ENCODE results near the gene TDP1. TPM values are rescaled to one million over a fixed set of nuclear protein-coding genes. Genes with fewer than 3 reads are reported as not detected.

The TDP1 gene
- total and polyA plus RNA-seq, 2 of the 13 experiments (the other 11 are each of a cell fraction or from before 2014, with no cell fraction given): 16.4 to 31.2 TPM

DNA sequence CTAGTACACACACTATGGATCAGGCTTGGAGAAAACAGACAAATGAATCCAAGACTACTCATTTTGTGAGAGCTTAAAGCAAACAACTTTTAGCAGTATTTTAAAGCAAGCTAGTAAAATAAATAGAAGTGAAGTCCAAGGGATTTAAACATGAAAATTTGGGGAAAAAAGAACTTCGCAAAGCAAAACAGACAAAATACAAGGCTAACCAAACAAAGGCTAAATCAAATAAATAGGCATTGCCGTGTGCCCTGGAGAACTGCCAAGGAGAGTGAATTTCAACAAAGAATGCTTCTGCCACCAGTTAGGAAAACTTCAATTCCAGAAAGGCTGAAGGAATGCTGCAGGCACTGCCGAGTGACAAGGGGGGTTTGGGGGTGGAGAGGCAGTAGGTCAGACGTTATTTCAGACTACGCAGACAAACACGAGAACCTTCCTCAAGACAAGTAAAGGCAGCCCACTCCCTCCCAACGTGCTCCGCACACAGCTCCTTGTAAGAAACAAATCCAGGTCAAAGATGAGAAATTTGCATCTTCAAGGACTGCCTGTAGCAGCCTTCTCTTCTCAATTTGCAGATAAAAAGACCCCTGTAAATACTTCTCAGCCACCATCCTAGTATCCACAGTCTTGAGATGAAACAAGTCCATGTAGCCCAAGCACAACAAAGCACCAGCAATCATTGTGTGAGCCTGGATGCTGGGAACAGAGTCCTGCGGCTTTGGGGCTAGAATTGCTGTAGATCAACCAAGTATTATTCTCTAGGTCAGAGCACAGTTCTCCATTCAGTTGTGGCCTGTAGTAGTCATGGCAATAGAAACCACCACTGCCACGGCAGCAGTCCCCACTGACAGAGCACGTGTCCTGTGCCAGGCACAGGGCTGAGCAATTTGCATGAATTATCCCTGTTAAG, 44.5 kb upstream of the TDP1 start (continued):
- TF ChIP-seq ZBTB3 (CRISPR knock-in tag; IDR thresholded peaks at IDR 0.05; ENCODE audit: borderline replicate concordance, low read depth) (no peak), SOX5 (CRISPR knock-in tag; IDR thresholded peaks at IDR 0.05; ENCODE audit: borderline replicate concordance) (peak; percentile 52), MAFF (IDR thresholded peaks at IDR 0.05; ENCODE audit: low read depth, low read length) (no peak), ZBTB1 (CRISPR knock-in tag; IDR thresholded peaks at IDR 0.05; ENCODE audit: borderline replicate concordance) (no peak), SRF (IDR thresholded peaks at IDR 0.05; ENCODE audit: low read depth, low read length) (no peak), ELF4 (CRISPR knock-in tag; IDR thresholded peaks at IDR 0.05; ENCODE audit: borderline replicate concordance) (no peak), CEBPG (CRISPR knock-in tag; IDR thresholded peaks at IDR 0.05) (peak; percentile 54), ZNF570 (CRISPR knock-in tag; IDR thresholded peaks at IDR 0.05; ENCODE audit: borderline replicate concordance) (no peak), AGO2 (optimal IDR thresholded peaks at IDR 0.05; ENCODE audit: low read depth, low read length) (no peak), BRF2 (CRISPR knock-in tag; IDR thresholded peaks at IDR 0.05) (no peak; the same call in 1 of the 2 replicates), RBAK (CRISPR knock-in tag; IDR thresholded peaks at IDR 0.05) (no peak), TEAD3 (CRISPR knock-in tag; optimal IDR thresholded peaks at IDR 0.05; ENCODE audit: borderline replicate concordance) (peak; percentile 81), ZNF564 (CRISPR knock-in tag; IDR thresholded peaks at IDR 0.05) (no peak), ZNF329 (CRISPR knock-in tag; IDR thresholded peaks at IDR 0.05; ENCODE audit: low read depth) (no peak), TSC22D2 (CRISPR knock-in tag; IDR thresholded peaks at IDR 0.05; ENCODE audit: borderline replicate concordance) (no peak), ZNF317 (CRISPR knock-in tag; IDR thresholded peaks at IDR 0.05) (no peak), ZNF432 (CRISPR knock-in tag; IDR thresholded peaks at IDR 0.05; ENCODE audit: borderline replicate concordance) (no peak), RBM22 (optimal IDR thresholded peaks at IDR 0.05; ENCODE audit: low read length) (no peak)
- TF ChIP-seq, protein P1, sequence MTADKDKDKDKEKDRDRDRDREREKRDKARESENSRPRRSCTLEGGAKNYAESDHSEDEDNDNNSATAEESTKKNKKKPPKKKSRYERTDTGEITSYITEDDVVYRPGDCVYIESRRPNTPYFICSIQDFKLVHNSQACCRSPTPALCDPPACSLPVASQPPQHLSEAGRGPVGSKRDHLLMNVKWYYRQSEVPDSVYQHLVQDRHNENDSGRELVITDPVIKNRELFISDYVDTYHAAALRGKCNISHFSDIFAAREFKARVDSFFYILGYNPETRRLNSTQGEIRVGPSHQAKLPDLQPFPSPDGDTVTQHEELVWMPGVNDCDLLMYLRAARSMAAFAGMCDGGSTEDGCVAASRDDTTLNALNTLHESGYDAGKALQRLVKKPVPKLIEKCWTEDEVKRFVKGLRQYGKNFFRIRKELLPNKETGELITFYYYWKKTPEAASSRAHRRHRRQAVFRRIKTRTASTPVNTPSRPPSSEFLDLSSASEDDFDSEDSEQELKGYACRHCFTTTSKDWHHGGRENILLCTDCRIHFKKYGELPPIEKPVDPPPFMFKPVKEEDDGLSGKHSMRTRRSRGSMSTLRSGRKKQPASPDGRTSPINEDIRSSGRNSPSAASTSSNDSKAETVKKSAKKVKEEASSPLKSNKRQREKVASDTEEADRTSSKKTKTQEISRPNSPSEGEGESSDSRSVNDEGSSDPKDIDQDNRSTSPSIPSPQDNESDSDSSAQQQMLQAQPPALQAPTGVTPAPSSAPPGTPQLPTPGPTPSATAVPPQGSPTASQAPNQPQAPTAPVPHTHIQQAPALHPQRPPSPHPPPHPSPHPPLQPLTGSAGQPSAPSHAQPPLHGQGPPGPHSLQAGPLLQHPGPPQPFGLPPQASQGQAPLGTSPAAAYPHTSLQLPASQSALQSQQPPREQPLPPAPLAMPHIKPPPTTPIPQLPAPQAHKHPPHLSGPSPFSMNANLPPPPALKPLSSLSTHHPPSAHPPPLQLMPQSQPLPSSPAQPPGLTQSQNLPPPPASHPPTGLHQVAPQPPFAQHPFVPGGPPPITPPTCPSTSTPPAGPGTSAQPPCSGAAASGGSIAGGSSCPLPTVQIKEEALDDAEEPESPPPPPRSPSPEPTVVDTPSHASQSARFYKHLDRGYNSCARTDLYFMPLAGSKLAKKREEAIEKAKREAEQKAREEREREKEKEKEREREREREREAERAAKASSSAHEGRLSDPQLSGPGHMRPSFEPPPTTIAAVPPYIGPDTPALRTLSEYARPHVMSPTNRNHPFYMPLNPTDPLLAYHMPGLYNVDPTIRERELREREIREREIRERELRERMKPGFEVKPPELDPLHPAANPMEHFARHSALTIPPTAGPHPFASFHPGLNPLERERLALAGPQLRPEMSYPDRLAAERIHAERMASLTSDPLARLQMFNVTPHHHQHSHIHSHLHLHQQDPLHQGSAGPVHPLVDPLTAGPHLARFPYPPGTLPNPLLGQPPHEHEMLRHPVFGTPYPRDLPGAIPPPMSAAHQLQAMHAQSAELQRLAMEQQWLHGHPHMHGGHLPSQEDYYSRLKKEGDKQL (CRISPR knock-in tag; IDR thresholded peaks at IDR 0.05; ENCODE audit: low read depth): peak; percentile 40; the same call in 1 of the 2 replicates
- TF ChIP-seq, protein P2, sequence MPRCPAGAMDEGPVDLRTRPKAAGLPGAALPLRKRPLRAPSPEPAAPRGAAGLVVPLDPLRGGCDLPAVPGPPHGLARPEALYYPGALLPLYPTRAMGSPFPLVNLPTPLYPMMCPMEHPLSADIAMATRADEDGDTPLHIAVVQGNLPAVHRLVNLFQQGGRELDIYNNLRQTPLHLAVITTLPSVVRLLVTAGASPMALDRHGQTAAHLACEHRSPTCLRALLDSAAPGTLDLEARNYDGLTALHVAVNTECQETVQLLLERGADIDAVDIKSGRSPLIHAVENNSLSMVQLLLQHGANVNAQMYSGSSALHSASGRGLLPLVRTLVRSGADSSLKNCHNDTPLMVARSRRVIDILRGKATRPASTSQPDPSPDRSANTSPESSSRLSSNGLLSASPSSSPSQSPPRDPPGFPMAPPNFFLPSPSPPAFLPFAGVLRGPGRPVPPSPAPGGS (CRISPR knock-in tag; IDR thresholded peaks at IDR 0.05): no peak
- TF ChIP-seq, protein P3, sequence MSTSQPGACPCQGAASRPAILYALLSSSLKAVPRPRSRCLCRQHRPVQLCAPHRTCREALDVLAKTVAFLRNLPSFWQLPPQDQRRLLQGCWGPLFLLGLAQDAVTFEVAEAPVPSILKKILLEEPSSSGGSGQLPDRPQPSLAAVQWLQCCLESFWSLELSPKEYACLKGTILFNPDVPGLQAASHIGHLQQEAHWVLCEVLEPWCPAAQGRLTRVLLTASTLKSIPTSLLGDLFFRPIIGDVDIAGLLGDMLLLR (CRISPR knock-in tag; IDR thresholded peaks at IDR 0.05): no peak

All from HepG2 (cell line).